GM23338 (cell line): ENCODE measurements around the gene STAT4. TPM values are rescaled to one million over a fixed set of nuclear protein-coding genes. Genes with fewer than 3 reads are reported as not detected.

Experiments
- ATAC-seq: fragments of 200-7000 bp; cut with Tn5 transposase; 3 replicates; pipeline ENCODE4 v1.9.1; 2020
- DNase-seq: peaks from one replicate; pipeline ENCODE4 v3.0.0-alpha.2; 2015; ENCODE audit warnings: low spot score
- H2AFZ ChIP-seq: fragments of 200-600 bp; sonication (generic); 2 replicates; pipeline ENCODE4 v1.8.0; 2016; ENCODE audit warnings: antibody characterized with exemption, mild to moderate bottlenecking, moderate library complexity
- H3F3A ChIP-seq: fragments of 200-600 bp; sonication (generic); replicated peaks from 2 replicates; pipeline ENCODE4 v1.8.0; 2017; ENCODE audit warnings: antibody characterized with exemption, mixed run types, low read depth
- H3K27ac ChIP-seq: fragments of 200-600 bp; sonication (generic); 2 replicates; pipeline ENCODE4 v1.6.1; 2016; ENCODE audit warnings: low read depth
- H3K27me3 ChIP-seq: fragments of 200-600 bp; sonication (generic); 2 replicates; pipeline ENCODE4 v1.8.0; 2016; ENCODE audit warnings: mild to moderate bottlenecking, mixed run types, moderate library complexity; ENCODE audit not compliant: insufficient read depth
- H3K36me3 ChIP-seq: fragments of 200-600 bp; sonication (generic); 2 replicates; pipeline ENCODE4 v1.8.0; 2016; ENCODE audit warnings: mild to moderate bottlenecking; ENCODE audit not compliant: insufficient read depth
- H3K4me1 ChIP-seq: fragments of 200-600 bp; sonication (generic); 2 replicates; pipeline ENCODE4 v1.8.0; 2016; ENCODE audit warnings: mild to moderate bottlenecking, moderate library complexity; ENCODE audit not compliant: insufficient read depth
- H3K4me2 ChIP-seq: fragments of 200-600 bp; sonication (generic); 2 replicates; pipeline ENCODE4 v1.7.1; 2017; ENCODE audit warnings: mixed run types
- H3K4me3 ChIP-seq: fragments of 200-600 bp; sonication (generic); 2 replicates; pipeline ENCODE4 v1.6.1; 2016; ENCODE audit warnings: mixed run types
- H3K79me2 ChIP-seq: fragments of 200-600 bp; sonication (generic); replicated peaks from 2 replicates; pipeline ENCODE4 v1.8.0; 2017; ENCODE audit warnings: mild to moderate bottlenecking; ENCODE audit not compliant: insufficient read depth
- H3K9me2 ChIP-seq: fragments of 200-600 bp; sonication (generic); 2 replicates; pipeline ENCODE4 v1.8.0; 2017; ENCODE audit not compliant: insufficient read depth
- H4K20me1 ChIP-seq: fragments of 200-600 bp; sonication (generic); replicated peaks from 2 replicates; pipeline ENCODE4 v1.8.0; 2017; ENCODE audit warnings: mild to moderate bottlenecking; ENCODE audit not compliant: insufficient read depth
- H3K27ac Mint-ChIP-seq: 2 replicates; pipeline ENCODE4 v1.8.0; 2020; ENCODE audit warnings: inconsistent platforms, mild to moderate bottlenecking, moderate library complexity, mixed read lengths
- H3K27me3 Mint-ChIP-seq: 3 replicates; pipeline ENCODE4 v1.8.0; 2022; ENCODE audit warnings: low read depth, mild to moderate bottlenecking, moderate library complexity, mixed read lengths, inconsistent platforms; ENCODE audit not compliant: insufficient read depth, poor library complexity
- H3K36me3 Mint-ChIP-seq: 3 replicates; pipeline ENCODE4 v1.8.0; 2021; ENCODE audit warnings: low read depth, mild to moderate bottlenecking, inconsistent platforms, moderate library complexity, mixed read lengths
- H3K4me1 Mint-ChIP-seq: 3 replicates; pipeline ENCODE4 v1.8.0; 2020; ENCODE audit warnings: mild to moderate bottlenecking, inconsistent platforms, mixed read lengths
- H3K4me3 Mint-ChIP-seq: 3 replicates; pipeline ENCODE4 v1.8.0; 2021; ENCODE audit warnings: moderate library complexity, mild to moderate bottlenecking, inconsistent platforms, mixed read lengths
- H3K9me3 Mint-ChIP-seq: 3 replicates; pipeline ENCODE4 v1.8.0; 2020; ENCODE audit warnings: moderate library complexity, mild to moderate bottlenecking, inconsistent platforms, mixed read lengths
- CREB1 ChIP-seq: fragments of 250-450 bp; sonication (Bioruptor Pico); IDR thresholded peaks from 2 replicates; pipeline ENCODE4 v1.5.0; 2020; ENCODE audit warnings: low read depth, mild to moderate bottlenecking, moderate library complexity
- CTCF ChIP-seq, 2 experiments: fragments of 200-600 bp in 1 of 2; sonication (generic) in 1 of 2; conservative IDR thresholded peaks; 2 replicates each; pipeline versions ENCODE4 v1.5.1 to v1.6.1; 2016 to 2017; ENCODE audit warnings: antibody characterized with exemption in 2 of 2, low read depth in 2 of 2, mild to moderate bottlenecking in 2 of 2, moderate library complexity in 1 of 2
- ETS1 ChIP-seq: IDR thresholded peaks from 2 replicates; pipeline ENCODE4 v1.6.1; 2016; ENCODE audit warnings: antibody characterized with exemption
- EZH2 ChIP-seq: fragments of 200-600 bp; sonication (generic); IDR thresholded peaks from one replicate; pipeline ENCODE4 v1.8.0; 2017; ENCODE audit warnings: antibody characterized with exemption, mild to moderate bottlenecking, low read depth; ENCODE audit not compliant: unreplicated experiment
- EZH2phosphoT487 ChIP-seq: fragments of 200-600 bp; sonication (generic); IDR thresholded peaks from one replicate; pipeline ENCODE4 v1.8.1; 2018; ENCODE audit warnings: antibody characterized with exemption; ENCODE audit not compliant: unreplicated experiment
- JUNB ChIP-seq: IDR thresholded peaks from one replicate; pipeline ENCODE4 v1.6.1; 2016; ENCODE audit warnings: antibody characterized with exemption; ENCODE audit not compliant: unreplicated experiment
- NANOG ChIP-seq: IDR thresholded peaks from 2 replicates; pipeline ENCODE4 v1.6.1; 2016; ENCODE audit warnings: antibody characterized with exemption, borderline replicate concordance
- POLR2AphosphoS5 ChIP-seq: IDR thresholded peaks from 2 replicates; pipeline ENCODE4 v1.6.1; 2016; ENCODE audit warnings: antibody characterized with exemption, low read depth
- REST ChIP-seq: IDR thresholded peaks from one replicate; pipeline ENCODE4 v1.6.1; 2018; ENCODE audit warnings: antibody characterized with exemption; ENCODE audit not compliant: unreplicated experiment
- STAT1 ChIP-seq: IDR thresholded peaks from one replicate; pipeline ENCODE4 v1.6.1; 2016; ENCODE audit warnings: antibody characterized with exemption; ENCODE audit not compliant: unreplicated experiment
- ZNF114 ChIP-seq: fragments of 250-450 bp; sonication (Bioruptor Pico); IDR thresholded peaks from 2 replicates; pipeline ENCODE4 v1.5.0; 2020; ENCODE audit warnings: mild to moderate bottlenecking, moderate library complexity
- ZNF331 ChIP-seq: fragments of 250-450 bp; sonication (Bioruptor Pico); IDR thresholded peaks from 2 replicates; pipeline ENCODE4 v1.5.0; 2020; ENCODE audit warnings: low read depth, mild to moderate bottlenecking, moderate library complexity
- ZNF462 ChIP-seq: fragments of 250-450 bp; sonication (Bioruptor Pico); IDR thresholded peaks from 2 replicates; pipeline ENCODE4 v1.5.0; 2020; ENCODE audit warnings: mild to moderate bottlenecking, moderate library complexity
- polyA plus RNA-seq: library from polyadenylated mRNA; unstranded; fragments of >200 nt; fragmentation: Nextera tagmentation; extraction: Ambion mirVana; gene quantifications from 2 replicates; pipeline ENCODE4 v1.2.1, GENCODE V29; 2016
- total RNA-seq: library from RNA; depleted of rRNA; stranded (reverse); fragments of >200 nt; shearing (Covaris generic); gene quantifications from 2 replicates; pipeline ENCODE4 v1.2.3, GENCODE V29; 2014

STAT4 gene
- total and polyA plus RNA-seq, 2 experiments from 2014 or later, result 0.52 to 0.86 TPM

- Mint-ChIP-seq H3K27me3 (peaks cover 4% of the 10 kb centered on the region), H3K9me3 (no peaks in the 10 kb centered on the region), H3K4me1 (peaks cover 5% of the 10 kb centered on the region), H3K27ac (no peak overlapping the region), H3K4me3 (no peak overlapping the region), H3K36me3 (no peaks in the 10 kb centered on the region)
- H3K4me3 ChIP-seq, result no peak overlapping the region
- no peaks in the 10 kb centered on the region for H3K79me2 ChIP-seq
- no peak overlapping the region for H2AFZ ChIP-seq
- H3K4me2 ChIP-seq, result no peak overlapping the region
- no peaks in the 10 kb centered on the region for H3K36me3 ChIP-seq
- DNase-seq, result no peak
- no peaks in the 10 kb centered on the region for H3F3A ChIP-seq
- no peaks in the 10 kb centered on the region for H4K20me1 ChIP-seq
- H3K27ac ChIP-seq, result no peak overlapping the region
- no peak for ATAC-seq
- peaks cover 18% of the 10 kb centered on the region for H3K27me3 ChIP-seq
- no peaks in the 10 kb centered on the region for H3K9me2 ChIP-seq
- no peaks in the 10 kb centered on the region for H3K4me1 ChIP-seq
- TF ChIP-seq CREB1 (CRISPR knock-in tag) (no peak), NANOG (no peak), CTCF (conservative IDR thresholded peaks at IDR 0.05; ENCODE audit: low read depth in 2 of 2) (no peak), ZNF331 (CRISPR knock-in tag) (no peak), STAT1 (no peak), EZH2phosphoT487 (no peak), JUNB (no peak), POLR2AphosphoS5 (no peak), EZH2 (no peak), REST (no peak), ZNF114 (CRISPR knock-in tag) (no peak), ETS1 (no peak), ZNF462 (CRISPR knock-in tag) (no peak)
Observed at GRCh38 chr2:191148281-191148680, 2.5 kb downstream of the STAT4 start.
